Measurements from ENCODE around the gene ST3GAL3.

DNA sequence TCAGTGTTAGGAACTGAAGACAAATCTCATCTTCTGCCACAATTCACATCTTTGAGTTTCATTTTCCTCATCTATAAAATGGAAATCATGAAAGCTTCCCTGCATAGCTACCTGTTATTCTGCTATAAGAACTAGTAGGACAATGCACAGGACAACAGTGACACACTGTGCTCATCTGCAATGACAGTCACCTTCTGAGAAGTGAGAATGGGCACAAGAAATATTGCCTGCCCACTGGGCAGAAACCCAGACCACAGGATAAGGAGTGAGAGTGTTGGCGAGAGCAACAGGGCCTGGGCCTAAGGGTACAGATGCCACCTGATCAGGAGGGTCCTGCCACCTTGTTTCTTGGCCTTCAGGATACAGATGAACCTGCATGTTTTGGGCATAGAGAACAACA lies 203.0 kb downstream of the ST3GAL3 start:
- TF ChIP-seq POLR2A (IDR thresholded peaks at IDR 0.05; ENCODE audit: low read depth, low read length) (no peak), NFIC (IDR thresholded peaks at IDR 0.05; ENCODE audit: low read depth, low read length) (no peak), RAD21 (IDR thresholded peaks at IDR 0.05; ENCODE audit: insufficient read depth, low read depth, low read length) (peak; percentile 47), PBX3 (IDR thresholded peaks at IDR 0.05; ENCODE audit: insufficient replicate concordance, low read depth, low read length) (no peak), HDAC2 (IDR thresholded peaks at IDR 0.05) (no peak), EP300 (IDR thresholded peaks at IDR 0.05; ENCODE audit: borderline replicate concordance in 1 of 2, control insufficient read depth in 1 of 2, low read depth in 2 of 2, low read length in 2 of 2) (no peak)

Measured in GM12878 (cell line).